ENCODE results near the gene KNL1. TPM values are rescaled to one million over a fixed set of nuclear protein-coding genes. Genes with fewer than 3 reads are reported as not detected.
A peak's percentile ranks its signal among the peaks of the same experiment; 100 is the strongest.
"Not testable (repeated sequence)": the region's sequence is repeated elsewhere in the genome, so short reads cannot be mapped to it uniquely, and the experiment has no call there.

Gene KNL1
- total and polyA plus RNA-seq, 3 experiments from 2014 or later, result 0.03 to 19.5 (median 19.2) TPM

GRCh38 chr15:40680959-40681358, 86.9 kb downstream of the KNL1 start:
- H3K9me3 Mint-ChIP-seq; H3K27me3 ChIP-seq (ENCODE audit: insufficient read depth, low read length, poor library complexity, severe bottlenecking); H3K27ac Mint-ChIP-seq; H3K4me3 ChIP-seq (ENCODE audit: low read length); H3K27ac ChIP-seq (ENCODE audit: low read depth, low read length); H3K4me1 ChIP-seq (ENCODE audit: insufficient read depth, low read length); H3K36me3 ChIP-seq (ENCODE audit: insufficient read depth, low read length); H3K27me3 Mint-ChIP-seq; H3K4me1 Mint-ChIP-seq; H3K4me3 Mint-ChIP-seq; DNase-seq; POLR2A ChIA-PET; H3K36me3 Mint-ChIP-seq; H3K9me3 ChIP-seq (ENCODE audit: low read length): not testable (repeated sequence)
- CTCF ChIA-PET, result interaction anchor here (1.0 to 5.3 kb wide), 3 partner anchors 13 to 107 kb away, joined by 4 to 65 read pairs (median 5); no protein-coding TSS in a partner anchor

DNA sequence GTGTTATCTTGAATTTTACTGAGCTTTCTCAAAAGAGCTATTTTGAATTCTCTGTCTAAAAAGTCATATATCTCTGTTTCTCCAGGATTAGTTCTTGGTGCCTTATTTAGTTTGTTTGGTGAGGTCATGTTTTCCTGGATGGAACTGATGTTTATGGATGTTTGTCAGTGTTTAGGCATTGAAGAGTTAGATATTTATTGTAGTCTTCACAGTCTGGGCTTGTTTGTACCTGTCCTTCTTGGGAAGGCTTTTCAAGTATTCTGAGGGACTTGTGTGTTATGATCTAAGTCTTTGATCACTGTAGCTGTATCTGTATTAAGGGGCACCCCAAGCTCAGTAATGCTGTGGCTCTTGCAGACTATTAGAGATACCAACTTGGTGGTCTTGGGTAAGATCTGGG, 90.3 kb downstream of the KNL1 start:
- peaks cover 0 to under 1% (median 0%) of the 10 kb centered on the region in 3 donors for H3K36me3 Mint-ChIP-seq
- H3K4me1 Mint-ChIP-seq, result peaks cover 0 to under 1% (median 0%) of the 10 kb centered on the region in 3 donors
- Histone ChIP-seq H3K27me3 (ENCODE audit: insufficient read depth, low read length, poor library complexity, severe bottlenecking) (no peaks in the 10 kb centered on the region), H3K9me3 (ENCODE audit: low read length) (no peaks in the 10 kb centered on the region), H3K36me3 (ENCODE audit: insufficient read depth, low read length) (no peaks in the 10 kb centered on the region), H3K4me3 (ENCODE audit: low read length) (no peak overlapping the region), H3K4me1 (ENCODE audit: insufficient read depth, low read length) (no peaks in the 10 kb centered on the region), H3K27ac (ENCODE audit: low read depth, low read length) (no peak overlapping the region)
- CTCF ChIA-PET, result interaction anchor here (1.7 kb wide), 1 partner anchor 98 kb away, joined by 7 read pairs; no protein-coding TSS in a partner anchor
- peak overlapping the region in 1 of 8 donors; percentile 68 for H3K27ac Mint-ChIP-seq
- H3K9me3 Mint-ChIP-seq, result no peaks in the 10 kb centered on the region
- no peaks in the 10 kb centered on the region for H3K27me3 Mint-ChIP-seq
- H3K4me3 Mint-ChIP-seq, result no peak overlapping the region
- DNase-seq, result no peak
- POLR2A ChIA-PET, result no interaction called here

DNA sequence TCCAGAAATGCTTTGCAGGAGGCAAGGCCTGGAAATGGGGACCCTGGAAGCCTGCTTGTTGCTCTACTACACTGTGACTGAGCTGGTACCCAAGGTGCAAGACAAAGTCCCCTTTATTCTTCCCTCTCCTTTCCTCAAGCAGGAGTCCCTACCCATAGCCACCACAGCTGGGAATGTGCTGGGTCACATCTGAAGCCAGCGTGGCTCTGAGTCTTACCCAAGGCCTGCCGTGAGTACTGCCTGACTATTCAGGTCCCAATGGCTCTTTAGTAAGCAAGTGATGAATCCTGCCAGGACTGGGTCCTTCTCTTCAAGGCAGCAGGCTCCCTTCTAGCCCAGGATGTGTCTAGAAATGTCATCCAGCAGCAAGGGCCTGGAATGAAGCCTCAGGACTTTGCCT, 91.3 kb downstream of the KNL1 start:
- CTCF ChIA-PET, result interaction anchor here (1.7 kb wide), 1 partner anchor 97 kb away, joined by 7 read pairs; no protein-coding TSS in a partner anchor
- peak overlapping the region in 4 of 8 donors; percentile 19 to 92 (median 74) for H3K27ac Mint-ChIP-seq
- peaks cover 0 to 6% (median 1%) of the 10 kb centered on the region in 3 donors for H3K36me3 Mint-ChIP-seq

DNA sequence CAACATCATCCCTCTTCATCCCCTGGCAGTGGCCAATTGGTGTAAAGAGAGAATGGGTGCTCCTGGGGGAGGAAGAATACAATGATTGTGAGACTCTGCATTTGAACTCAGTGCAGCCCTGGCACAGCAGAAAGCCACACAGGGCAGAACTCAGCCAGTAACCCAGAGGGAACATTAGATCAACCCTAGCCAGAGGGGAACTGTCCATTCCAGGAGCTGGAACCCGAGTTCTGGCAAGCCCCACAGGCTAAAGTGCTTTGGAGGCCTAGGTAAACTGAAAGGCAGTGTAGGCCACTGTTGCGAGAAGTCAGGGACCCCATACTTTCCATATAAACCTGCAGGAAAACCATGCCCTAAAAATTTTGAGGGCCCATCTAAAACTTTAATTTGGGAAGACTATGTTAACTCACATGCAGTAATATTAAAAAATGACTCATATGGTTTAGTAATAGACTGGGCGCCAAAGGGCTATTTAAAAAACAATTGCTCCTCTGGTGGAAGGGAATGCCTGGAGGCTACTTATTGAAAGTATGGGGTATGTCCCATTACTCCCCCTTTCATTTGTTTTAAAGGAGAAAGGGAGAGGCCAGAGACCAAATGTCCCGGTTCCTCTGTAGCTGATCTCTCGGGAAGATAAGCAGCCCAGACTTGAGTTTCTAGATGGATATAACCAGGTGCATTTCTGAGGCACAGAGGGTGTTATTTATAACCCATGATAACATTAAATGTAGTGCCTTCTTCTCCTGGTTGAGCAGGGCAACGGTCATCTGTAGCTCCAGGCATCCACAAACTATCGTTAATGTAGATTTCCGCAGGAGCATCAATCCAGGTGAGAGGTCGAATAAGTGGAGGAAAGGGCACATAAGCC, 95.1 kb downstream of the KNL1 start:
- Mint-ChIP-seq H3K4me3 (peak overlapping the region in 1 of 7 donors; percentile 61), H3K27ac (peak overlapping the region in 3 of 8 donors; percentile 13 to 47 (median 17))
- CTCF ChIA-PET, result no interaction called here

More for the DNA sequence above, 91.3 kb downstream of the KNL1 start:
- Histone ChIP-seq H3K4me1 (ENCODE audit: insufficient read depth, low read length) (no peaks in the 10 kb centered on the region), H3K9me3 (ENCODE audit: low read length) (no peaks in the 10 kb centered on the region), H3K36me3 (ENCODE audit: insufficient read depth, low read length) (no peaks in the 10 kb centered on the region), H3K27ac (ENCODE audit: low read depth, low read length) (no peak overlapping the region), H3K4me3 (ENCODE audit: low read length) (no peak overlapping the region), H3K27me3 (ENCODE audit: insufficient read depth, low read length, poor library complexity, severe bottlenecking) (no peaks in the 10 kb centered on the region)
- peaks cover 0 to 4% (median 2%) of the 10 kb centered on the region in 3 donors for H3K4me1 Mint-ChIP-seq
- POLR2A ChIA-PET, result no interaction called here
- H3K4me3 Mint-ChIP-seq, result no peak overlapping the region
- no peaks in the 10 kb centered on the region for H3K27me3 Mint-ChIP-seq
- no peak for DNase-seq
- H3K9me3 Mint-ChIP-seq, result no peaks in the 10 kb centered on the region

GRCh38 chr15:40691737-40692136, 97.7 kb downstream of the KNL1 start:
- ChIA-PET POLR2A (interaction anchor here (0.6 to 0.7 kb wide), 2 partner anchors 9 to 87 kb away, joined by 3 to 5 read pairs; no protein-coding TSS in a partner anchor), CTCF (interaction anchor here (1.1 kb wide), 1 partner anchor 102 kb away, joined by 3 read pairs; no protein-coding TSS in a partner anchor)
- H3K4me1 Mint-ChIP-seq, result peaks cover 20 to 30% (median 21%) of the 10 kb centered on the region in 3 donors
- H3K36me3 Mint-ChIP-seq, result peaks cover 0 to 32% (median 1%) of the 10 kb centered on the region in 3 donors
- no peaks in the 10 kb centered on the region for H3K9me3 Mint-ChIP-seq
- peak overlapping the region in 1 of 8 donors; percentile 54 for H3K27ac Mint-ChIP-seq
- Histone ChIP-seq H3K36me3 (ENCODE audit: insufficient read depth, low read length) (no peaks in the 10 kb centered on the region), H3K27ac (ENCODE audit: low read depth, low read length) (no peak overlapping the region), H3K4me1 (ENCODE audit: insufficient read depth, low read length) (peaks cover 8% of the 10 kb centered on the region), H3K4me3 (ENCODE audit: low read length) (no peak overlapping the region), H3K27me3 (ENCODE audit: insufficient read depth, low read length, poor library complexity, severe bottlenecking) (no peaks in the 10 kb centered on the region), H3K9me3 (ENCODE audit: low read length) (no peaks in the 10 kb centered on the region)
- H3K4me3 Mint-ChIP-seq, result peak overlapping the region in 2 of 7 donors; percentile 5 to 61
- no peak for DNase-seq
- H3K27me3 Mint-ChIP-seq, result no peaks in the 10 kb centered on the region

More for the DNA sequence above, 95.1 kb downstream of the KNL1 start:
- Histone ChIP-seq H3K4me3 (ENCODE audit: low read length) (no peak overlapping the region), H3K4me1 (ENCODE audit: insufficient read depth, low read length) (peaks cover 7% of the 10 kb centered on the region), H3K9me3 (ENCODE audit: low read length) (no peaks in the 10 kb centered on the region), H3K27me3 (ENCODE audit: insufficient read depth, low read length, poor library complexity, severe bottlenecking) (no peaks in the 10 kb centered on the region), H3K27ac (ENCODE audit: low read depth, low read length) (no peak overlapping the region), H3K36me3 (ENCODE audit: insufficient read depth, low read length) (no peaks in the 10 kb centered on the region)
- no peak for DNase-seq
- POLR2A ChIA-PET, result no interaction called here
- Mint-ChIP-seq H3K27me3 (no peaks in the 10 kb centered on the region), H3K36me3 (peaks cover 0 to 19% (median 1%) of the 10 kb centered on the region in 3 donors), H3K4me1 (peaks cover 10 to 14% (median 10%) of the 10 kb centered on the region in 3 donors), H3K9me3 (no peaks in the 10 kb centered on the region)

DNA sequence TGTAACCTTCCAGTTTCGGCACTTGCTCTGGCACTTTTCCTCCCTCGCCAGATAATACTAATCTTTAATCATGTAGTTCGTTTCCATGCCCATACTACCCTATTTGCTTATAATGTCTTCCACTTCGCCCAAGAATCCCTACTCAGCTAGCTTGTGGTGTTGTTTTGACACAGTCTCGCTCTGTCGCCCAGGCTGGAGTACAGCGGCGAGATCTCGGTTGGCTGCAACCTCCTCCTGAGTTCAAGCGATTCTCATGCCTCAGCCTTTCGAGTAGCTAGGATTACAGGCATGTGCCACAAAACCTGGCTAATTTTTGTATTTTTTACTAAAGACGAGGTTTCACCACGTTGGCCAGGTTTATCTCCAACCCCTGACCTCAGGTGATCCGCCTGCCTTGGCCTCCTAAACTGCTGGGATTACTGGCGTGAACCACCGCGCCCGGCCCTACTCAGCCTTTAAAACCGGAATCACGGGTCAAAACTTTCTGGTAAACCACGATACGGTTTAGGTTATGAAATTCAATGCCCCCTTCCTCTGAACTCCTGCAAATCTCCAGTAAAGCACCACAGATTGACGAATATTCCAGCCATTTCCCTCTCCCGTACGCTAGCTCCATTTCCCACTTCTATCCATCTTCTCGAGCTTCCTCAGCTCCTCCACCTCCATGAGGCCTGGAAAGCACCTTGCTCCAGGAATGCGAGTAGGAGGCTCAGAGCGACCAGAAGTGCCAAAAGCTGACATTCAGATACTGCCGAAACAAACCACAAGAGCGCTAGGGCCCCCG, 100.0 kb downstream of the KNL1 start:
- Mint-ChIP-seq H3K27ac (peak overlapping the region; percentile 91 to 99 (median 98)), H3K27me3 (no peaks in the 10 kb centered on the region), H3K4me3 (peak overlapping the region; percentile 92 to 99 (median 96)), H3K4me1 (peaks cover 20 to 30% (median 23%) of the 10 kb centered on the region in 3 donors), H3K36me3 (peaks cover 0 to 32% (median 1%) of the 10 kb centered on the region in 3 donors), H3K9me3 (no peaks in the 10 kb centered on the region)
- Histone ChIP-seq H3K9me3 (ENCODE audit: low read length) (no peaks in the 10 kb centered on the region), H3K36me3 (ENCODE audit: insufficient read depth, low read length) (no peaks in the 10 kb centered on the region), H3K27ac (ENCODE audit: low read depth, low read length) (peak overlapping the region; percentile 98), H3K4me1 (ENCODE audit: insufficient read depth, low read length) (peaks cover 8% of the 10 kb centered on the region), H3K4me3 (ENCODE audit: low read length) (peak overlapping the region; percentile 96), H3K27me3 (ENCODE audit: insufficient read depth, low read length, poor library complexity, severe bottlenecking) (no peaks in the 10 kb centered on the region)
- DNase-seq, result peak in 1 of 5 donors; percentile 11
- POLR2A ChIA-PET, result interaction anchor here (0.6 to 2.3 kb wide), 13 partner anchors 16 to 537 kb away, joined by 3 to 11 read pairs (median 4); partner anchors contain the start of genes C15orf62, CHP1, DNAJC17 and EXD1
- CTCF ChIA-PET, result interaction anchor here (0.8 to 3.9 kb wide), 11 partner anchors 14 to 254 kb away, joined by 3 to 16 read pairs (median 4); partner anchors contain the start of genes BAHD1 and VPS18

DNA sequence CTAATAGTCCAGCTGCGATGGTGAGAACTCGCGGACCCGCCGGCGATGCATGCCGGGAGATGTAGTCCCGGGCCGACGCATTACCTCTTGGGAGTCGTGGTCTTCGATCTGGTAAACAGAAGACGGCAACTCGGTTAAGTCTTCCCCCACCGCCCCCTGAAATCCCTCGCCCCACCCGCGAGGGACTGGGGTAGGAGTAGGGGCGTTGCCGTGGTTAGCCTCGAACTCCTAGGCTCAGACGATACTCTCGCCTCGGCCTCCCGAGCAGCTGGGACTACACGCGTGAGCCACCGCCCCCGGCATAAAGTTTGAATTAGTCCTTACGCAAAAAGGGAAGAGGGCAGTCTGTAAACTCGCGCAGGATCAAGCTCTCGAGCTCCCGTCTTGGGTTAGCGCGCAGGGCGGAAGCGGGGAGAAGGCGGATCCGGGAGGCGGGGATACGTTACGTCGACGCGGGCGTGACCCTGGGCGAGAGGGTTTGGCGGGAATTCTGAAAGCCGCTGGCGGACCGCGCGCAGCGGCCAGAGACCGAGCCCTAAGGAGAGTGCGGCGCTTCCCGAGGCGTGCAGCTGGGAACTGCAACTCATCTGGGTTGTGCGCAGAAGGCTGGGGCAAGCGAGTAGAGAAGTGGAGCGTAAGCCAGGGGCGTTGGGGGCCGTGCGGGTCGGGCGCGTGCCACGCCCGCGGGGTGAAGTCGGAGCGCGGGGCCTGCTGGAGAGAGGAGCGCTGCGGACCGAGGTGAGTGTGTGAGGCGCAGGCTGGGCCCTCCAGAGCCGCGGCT, 100.8 kb downstream of the KNL1 start, which contains the start of gene RAD51:
Gene RAD51 (plus strand): TSS at position 487 of the 781 bp plus-strand sequence. CDS start 3,585 bp downstream, outside the sequence.
- H3K27me3 ChIP-seq (ENCODE audit: insufficient read depth, low read length, poor library complexity, severe bottlenecking), result no peaks in the 10 kb centered on the region
- CTCF ChIA-PET, result interaction anchor here (0.8 to 3.9 kb wide), 9 partner anchors 16 to 255 kb away, joined by 3 to 16 read pairs (median 6); partner anchors contain the start of genes BAHD1 and VPS18
- peaks cover 0 to 27% (median 1%) of the 10 kb centered on the region in 3 donors for H3K36me3 Mint-ChIP-seq
- H3K27ac ChIP-seq (ENCODE audit: low read depth, low read length), result peak within 1 kb of the TSS; percentile 98
- H3K27me3 Mint-ChIP-seq, result no peaks in the 10 kb centered on the region
- peaks cover 19 to 28% (median 20%) of the 10 kb centered on the region in 3 donors for H3K4me1 Mint-ChIP-seq
- peak; percentile 86 to 94 (median 90) for DNase-seq
- POLR2A ChIA-PET, result interaction anchor here (0.5 to 2.3 kb wide), 15 partner anchors 9 to 536 kb away, joined by 3 to 11 read pairs (median 3); partner anchors contain the start of genes C15orf62, CHP1, DNAJC17 and EXD1
- H3K36me3 ChIP-seq (ENCODE audit: insufficient read depth, low read length), result no peaks in the 10 kb centered on the region
- H3K27ac Mint-ChIP-seq, result peak within 1 kb of the TSS; percentile 91 to 99 (median 98)
- peak within 1 kb of the TSS; percentile 92 to 99 (median 96) for H3K4me3 Mint-ChIP-seq
- H3K9me3 ChIP-seq (ENCODE audit: low read length), result no peaks in the 10 kb centered on the region
- H3K4me3 ChIP-seq (ENCODE audit: low read length), result peak within 1 kb of the TSS; percentile 96
- H3K9me3 Mint-ChIP-seq, result no peaks in the 10 kb centered on the region
- H3K4me1 ChIP-seq (ENCODE audit: insufficient read depth, low read length), result peaks cover 8% of the 10 kb centered on the region

Measured in CD8-positive, alpha-beta memory T cell (primary cell).